Endothelial cell of umbilical vein (primary cell): ENCODE data around the gene SFPQ. TPM values are rescaled to one million over a fixed set of nuclear protein-coding genes. Genes with fewer than 3 reads are reported as not detected.

Source experiments
- BruUV-seq: library from RNA; stranded (reverse); fragments of 400-500 nt; replicated peaks from 2 replicates; lab custom pipeline; 2021; lab: Mats Ljungman, UMichigan
- CTCF ChIA-PET: fragments of 300-600, 350-600 bp; sonication (Branson Sonifier 250); formaldehyde crosslinking; loops from one replicate; lab custom pipeline; 2021; ENCODE audit warnings: antibody characterized with exemption, inconsistent platforms; lab: Charles Lee
- POLR2A ChIA-PET: fragments of 300-600, 350-600 bp; sonication (Branson Sonifier 250); formaldehyde crosslinking; loops from one replicate; lab custom pipeline; 2021; ENCODE audit warnings: antibody characterized with exemption, inconsistent platforms; lab: Charles Lee
- DNase-seq: peaks from one replicate; pipeline ENCODE4 v3.0.0-alpha.2; 2011; ENCODE audit warnings: low read depth, low spot score
- FAIRE-seq: peaks from 2 replicates; lab custom pipeline; 2011; peaks lifted over from hg19 to GRCh38; lab: Jason Lieb, UNC
- H2AFZ ChIP-seq: 2 replicates; pipeline ENCODE4 v1.6.0; 2012; ENCODE audit warnings: low read depth, low read length, control low read depth, inconsistent platforms
- H3K27ac ChIP-seq: 2 replicates; pipeline ENCODE4 v1.5.1; 2011; ENCODE audit warnings: low read depth, mild to moderate bottlenecking, control low read depth, low read length, moderate library complexity; ENCODE audit not compliant: insufficient read depth
- H3K27me3 ChIP-seq, 2 experiments: 2 replicates each; pipeline versions ENCODE4 v1.6.0 to v1.6.1; 2011; ENCODE audit warnings: low read length in 2 of 2, mixed read lengths in 1 of 2; ENCODE audit not compliant: control insufficient read depth in 2 of 2, insufficient read depth in 2 of 2
- H3K36me3 ChIP-seq, 2 experiments: 2 replicates in 1 of 2; 3 replicates in 1 of 2; pipeline ENCODE4 v1.5.1; 2011; ENCODE audit warnings: low read length in 2 of 2, mild to moderate bottlenecking in 1 of 2, moderate library complexity in 1 of 2; ENCODE audit not compliant: control insufficient read depth in 2 of 2, insufficient read depth in 2 of 2; ENCODE audit errors: extremely low read depth in 1 of 2
- H3K4me1 ChIP-seq: 3 replicates; pipeline ENCODE4 v1.5.1; 2011; ENCODE audit warnings: mild to moderate bottlenecking, low read length; ENCODE audit not compliant: control insufficient read depth, insufficient read depth; ENCODE audit errors: extremely low read depth
- H3K4me2 ChIP-seq: 2 replicates; pipeline ENCODE4 v1.6.1; 2011; ENCODE audit warnings: low read length, control low read depth, mixed read lengths; ENCODE audit not compliant: insufficient read depth
- H3K4me3 ChIP-seq, 3 experiments: fragments of 200-600 bp in 1 of 3; sonication (generic), shearing (Covaris generic) in 1 of 3; replicated peaks in 1 of 3; 2 replicates each; pipeline ENCODE4 v1.5.1; 2011 to 2016; ENCODE audit warnings: control low read depth in 3 of 3, low read length in 3 of 3, mild to moderate bottlenecking in 2 of 3, inconsistent platforms in 1 of 3, low read depth in 1 of 3, moderate library complexity in 1 of 3; ENCODE audit not compliant: insufficient read depth in 1 of 3
- H3K79me2 ChIP-seq: 2 replicates; pipeline ENCODE4 v1.6.0; 2012; ENCODE audit warnings: low read length, inconsistent platforms; ENCODE audit not compliant: control insufficient read depth, insufficient read depth
- H3K9ac ChIP-seq: replicated peaks from 2 replicates; pipeline ENCODE3; 2011; ENCODE audit warnings: low read length, control low read depth; ENCODE audit not compliant: insufficient read depth; ENCODE audit errors: extremely low read depth
- H3K9me1 ChIP-seq: replicated peaks from 3 replicates; pipeline ENCODE4 v1.6.0; 2011; ENCODE audit warnings: mild to moderate bottlenecking, low read length; ENCODE audit not compliant: control insufficient read depth, insufficient read depth; ENCODE audit errors: extremely low read depth
- H3K9me3 ChIP-seq: replicated peaks from 2 replicates; pipeline ENCODE4 v1.5.1; 2012; ENCODE audit warnings: low read length, inconsistent platforms; ENCODE audit not compliant: control insufficient read depth, insufficient read depth
- H4K20me1 ChIP-seq: replicated peaks from 2 replicates; pipeline ENCODE3; 2011; ENCODE audit warnings: mild to moderate bottlenecking, low read length; ENCODE audit not compliant: control insufficient read depth, insufficient read depth; ENCODE audit errors: extremely low read depth
- EZH2 ChIP-seq: IDR thresholded peaks from 2 replicates; pipeline ENCODE4 v1.6.1; 2012; ENCODE audit warnings: borderline replicate concordance, low read depth, mild to moderate bottlenecking, moderate library complexity, low read length, inconsistent platforms; ENCODE audit not compliant: severe bottlenecking
- FOS ChIP-seq: IDR thresholded peaks from 2 replicates; pipeline ENCODE4 v1.6.1; 2011; ENCODE audit warnings: mild to moderate bottlenecking, low read length, moderate library complexity, borderline replicate concordance; ENCODE audit not compliant: insufficient read depth
- GATA2 ChIP-seq: IDR thresholded peaks from 2 replicates; pipeline ENCODE4 v1.7.0; 2011; ENCODE audit warnings: low read depth, mild to moderate bottlenecking, moderate library complexity, mixed read lengths, low read length; ENCODE audit not compliant: insufficient read length, insufficient read depth
- JUN ChIP-seq: IDR thresholded peaks from 2 replicates; pipeline ENCODE4 v1.6.1; 2011; ENCODE audit warnings: borderline replicate concordance, low read depth; ENCODE audit not compliant: insufficient read length, insufficient read depth
- MYC ChIP-seq: IDR thresholded peaks from one replicate; pipeline ENCODE4 v1.6.1; 2011; ENCODE audit warnings: mild to moderate bottlenecking, low read depth, low read length
- POLR2A ChIP-seq: IDR thresholded peaks from 2 replicates; pipeline ENCODE4 v1.6.1; 2012; ENCODE audit warnings: low read depth, mild to moderate bottlenecking, control low read depth, low read length
- POLR2AphosphoS5 ChIP-seq: IDR thresholded peaks from 2 replicates; pipeline ENCODE4 v1.6.1; 2012; ENCODE audit warnings: low read depth, mild to moderate bottlenecking, control low read depth, low read length, moderate library complexity; ENCODE audit not compliant: insufficient read depth
- dilution Hi-C: fragments of 300-500 bp; cut with MboI; formaldehyde crosslinking; loops from one replicate; pipeline ENCODE4 v1.15.0; 2019; ENCODE audit warnings: low sequenced_read_pairs; ENCODE audit not compliant: extremely low pct_ligation_motif_present
- intact Hi-C: fragments of 100-400 bp; cut with micrococcal nuclease; formaldehyde crosslinking; loops from one replicate; pipeline ENCODE4 v1.10.0; 2022
- polyA plus RNA-seq, 4 experiments: library from polyadenylated mRNA; depleted of rRNA in 3 of 4; stranded (reverse) in 3 of 4; unstranded in 1 of 4; fragments of >200 nt; gene quantifications; 2 replicates each; pipeline versions ENCODE4 v1.2.1 to v1.2.3, GENCODE V29; 2011 to 2012; ENCODE audit warnings: missing spikeins in 1 of 4
- total RNA-seq: library from RNA; stranded (reverse); gene quantifications from 2 replicates; pipeline ENCODE4 v1.2.3, GENCODE V29; 2021
- TF ChIP-seq, protein P1 (sequence below), 2 donors: IDR thresholded peaks; 1 replicate in 1 of 2; 2 replicates in 1 of 2; pipeline ENCODE4 v1.5.1; 2011; ENCODE audit warnings: low read length in 2 of 2, mild to moderate bottlenecking in 2 of 2, moderate library complexity in 2 of 2, control low read depth in 1 of 2, inconsistent platforms in 1 of 2, low read depth in 1 of 2; ENCODE audit not compliant: insufficient read depth in 1 of 2; ENCODE audit errors: extremely low read depth in 1 of 2
- TF ChIP-seq, protein P2 (sequence below): IDR thresholded peaks from 2 replicates; pipeline ENCODE4 v1.6.1; 2011; ENCODE audit not compliant: insufficient read depth, insufficient read length

SFPQ gene
- total and polyA plus RNA-seq, 2 donors (not counting 3 experiments of a cell fraction or from before 2014, with no cell fraction given): 100 to 415 TPM

DNA sequence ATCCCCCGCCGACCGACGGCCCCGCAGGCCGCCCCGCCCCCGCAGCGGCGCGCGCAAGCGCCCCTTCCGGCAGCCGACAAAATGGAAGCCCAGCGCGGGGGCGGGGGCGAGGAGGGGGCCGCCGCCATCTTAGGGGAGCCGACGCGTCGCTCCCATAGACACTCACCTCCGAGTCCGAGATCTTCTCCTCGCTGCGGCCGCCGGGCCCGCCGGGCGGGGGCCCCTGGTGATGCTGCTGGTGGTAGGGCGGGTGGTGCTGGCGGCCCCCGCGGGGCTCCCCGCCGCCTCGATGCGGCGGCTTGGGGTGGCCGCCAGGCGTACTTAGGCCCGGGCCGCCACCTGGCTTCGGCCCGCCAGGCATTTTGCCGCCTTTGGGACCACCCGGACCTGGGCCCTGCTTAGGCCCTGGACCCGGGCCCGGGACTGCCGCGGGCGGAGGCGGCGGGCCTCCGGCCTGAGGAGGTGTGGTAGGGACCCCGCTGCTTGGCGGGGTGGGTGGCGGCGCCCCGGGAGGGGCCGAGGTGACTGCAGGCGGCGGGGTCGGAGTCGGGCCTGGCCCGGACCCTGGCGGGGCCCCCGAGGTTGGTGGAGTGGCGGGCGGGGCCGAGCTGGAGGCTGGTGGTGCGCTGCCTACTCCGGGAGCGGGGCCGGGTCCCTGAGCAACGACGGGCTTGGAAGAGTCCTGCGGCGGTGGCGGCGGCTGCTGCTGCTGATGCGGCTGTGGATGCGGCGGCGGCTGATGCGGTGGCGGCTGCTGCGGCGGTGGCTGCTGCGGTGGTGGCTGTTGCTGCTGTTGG, 691 bp downstream of the SFPQ start:
- no peaks in the 10 kb centered on the region for H3K9me3 ChIP-seq
- peak; percentile 75 for TF ChIP-seq POLR2AphosphoS5
- peak; percentile 58 for TF ChIP-seq POLR2A
- TF ChIP-seq, protein P1, sequence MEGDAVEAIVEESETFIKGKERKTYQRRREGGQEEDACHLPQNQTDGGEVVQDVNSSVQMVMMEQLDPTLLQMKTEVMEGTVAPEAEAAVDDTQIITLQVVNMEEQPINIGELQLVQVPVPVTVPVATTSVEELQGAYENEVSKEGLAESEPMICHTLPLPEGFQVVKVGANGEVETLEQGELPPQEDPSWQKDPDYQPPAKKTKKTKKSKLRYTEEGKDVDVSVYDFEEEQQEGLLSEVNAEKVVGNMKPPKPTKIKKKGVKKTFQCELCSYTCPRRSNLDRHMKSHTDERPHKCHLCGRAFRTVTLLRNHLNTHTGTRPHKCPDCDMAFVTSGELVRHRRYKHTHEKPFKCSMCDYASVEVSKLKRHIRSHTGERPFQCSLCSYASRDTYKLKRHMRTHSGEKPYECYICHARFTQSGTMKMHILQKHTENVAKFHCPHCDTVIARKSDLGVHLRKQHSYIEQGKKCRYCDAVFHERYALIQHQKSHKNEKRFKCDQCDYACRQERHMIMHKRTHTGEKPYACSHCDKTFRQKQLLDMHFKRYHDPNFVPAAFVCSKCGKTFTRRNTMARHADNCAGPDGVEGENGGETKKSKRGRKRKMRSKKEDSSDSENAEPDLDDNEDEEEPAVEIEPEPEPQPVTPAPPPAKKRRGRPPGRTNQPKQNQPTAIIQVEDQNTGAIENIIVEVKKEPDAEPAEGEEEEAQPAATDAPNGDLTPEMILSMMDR (IDR thresholded peaks at IDR 0.05; ENCODE audit: extremely low read depth in 1 of 2, insufficient read depth in 1 of 2, low read depth in 1 of 2, low read length in 2 of 2): no peak
- no peak for TF ChIP-seq JUN
- no peak for TF ChIP-seq FOS
- TF ChIP-seq, protein P2, sequence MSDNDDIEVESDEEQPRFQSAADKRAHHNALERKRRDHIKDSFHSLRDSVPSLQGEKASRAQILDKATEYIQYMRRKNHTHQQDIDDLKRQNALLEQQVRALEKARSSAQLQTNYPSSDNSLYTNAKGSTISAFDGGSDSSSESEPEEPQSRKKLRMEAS: no peak
- no peak for TF ChIP-seq EZH2
- TF ChIP-seq MYC: no peak
- TF ChIP-seq GATA2: no peak
- FAIRE-seq (no peak), DNase-seq (peak; percentile 77)
- TSS peak; percentile 41 for BruUV-seq
- peak overlapping the region; percentile 62 for H3K27ac ChIP-seq
- H4K20me1 ChIP-seq: peaks cover 29% of the 10 kb centered on the region
- no peaks in the 10 kb centered on the region for H3K27me3 ChIP-seq
- CTCF ChIA-PET: interaction anchor here (1.0 kb wide), 1 partner anchor 10 kb away, joined by 4 read pairs; no protein-coding TSS in a partner anchor
- dilution Hi-C loops (no loop called here), intact Hi-C loops (loop anchor here (1.0 to 5.0 kb wide), 9 partner anchors 10 to 1030 kb away; partner anchors contain the start of genes C1orf216, KIAA0319L, NCDN and SMIM12)
- no peak overlapping the region for H2AFZ ChIP-seq
- peak overlapping the region; percentile 89 for H3K9ac ChIP-seq
- POLR2A ChIA-PET: interaction anchor here (1.1 kb wide), 1 partner anchor 9 kb away, joined by 4 read pairs; no protein-coding TSS in a partner anchor
- H3K36me3 ChIP-seq: peaks cover 24 to 40% of the 10 kb centered on the region in 2 experiments
- peak overlapping the region; percentile 54 to 99 (median 97) for H3K4me3 ChIP-seq
- H3K4me2 ChIP-seq: no peak overlapping the region
- peaks cover 57% of the 10 kb centered on the region for H3K79me2 ChIP-seq
- H3K4me1 ChIP-seq: peaks cover 29% of the 10 kb centered on the region
- no peaks in the 10 kb centered on the region for H3K9me1 ChIP-seq
